GM08714 (cell line): ENCODE results near the gene GPR176.
"Not testable (repeated sequence)": the region's sequence is repeated elsewhere in the genome, so short reads cannot be mapped to it uniquely, and the experiment has no call there.

Experiments
- H3K4me3 ChIP-seq: fragments of 200-500 bp; sonication (Bioruptor generic); 2 replicates; pipeline ENCODE4 v1.5.1; 2014; ENCODE audit warnings: mild to moderate bottlenecking, low read length, inconsistent platforms
- ZNF274 ChIP-seq: IDR thresholded peaks from 2 replicates; pipeline ENCODE4 v1.6.1; 2012; ENCODE audit warnings: mild to moderate bottlenecking, low read depth, low read length

GPR176 gene

DNA sequence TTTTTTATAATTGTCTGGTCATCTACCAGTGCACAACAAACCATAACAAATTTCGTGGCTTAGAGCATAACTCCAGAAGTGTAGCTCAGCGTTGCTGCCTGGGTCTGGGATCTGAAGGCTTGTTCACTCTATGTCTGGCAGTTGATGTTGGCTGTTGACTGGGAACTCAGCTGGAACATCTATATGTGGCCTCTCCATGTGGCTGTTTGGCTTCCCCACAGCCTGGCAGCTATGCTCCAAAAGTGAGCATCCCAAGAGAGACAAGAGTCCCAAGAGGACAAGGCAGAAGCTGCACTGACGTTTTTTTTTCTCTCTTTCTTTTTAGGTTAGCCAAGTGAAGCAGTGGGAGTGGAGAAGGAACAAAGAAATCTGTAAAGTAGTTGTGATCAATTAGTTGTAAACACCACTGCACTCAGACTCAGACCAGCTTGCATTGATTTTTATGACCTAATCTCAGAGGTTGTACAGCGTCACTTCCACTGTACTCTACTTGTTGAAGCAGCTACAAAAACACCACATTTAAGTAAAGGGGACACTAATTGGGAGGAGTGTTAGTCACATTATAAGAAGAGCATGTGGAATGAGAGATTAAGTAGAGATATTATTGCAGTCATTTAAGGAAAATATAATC, 2.5 kb upstream of the GPR176 start:
- H3K4me3 ChIP-seq = no peak overlapping the region

DNA sequence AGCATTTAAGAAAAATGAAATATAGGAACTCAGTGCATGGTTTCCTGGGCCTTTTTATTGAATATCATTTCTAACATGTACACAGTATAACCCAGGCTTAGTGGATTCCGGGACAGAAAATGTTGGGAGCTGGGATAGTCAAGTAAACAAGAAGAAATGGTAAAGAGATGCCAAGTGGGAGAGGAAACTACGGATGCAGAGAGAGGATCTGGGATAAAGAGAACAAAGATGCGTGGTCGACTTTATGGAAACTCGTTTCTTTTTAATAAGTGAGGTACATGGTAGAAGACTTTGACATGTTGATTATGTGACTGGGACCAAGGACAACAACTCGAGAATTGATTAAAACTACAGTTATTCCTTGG, 1.2 kb upstream of the GPR176 start:
- H3K4me3 ChIP-seq = peak overlapping the region; percentile 87
- TF ChIP-seq ZNF274 = no peak

More for the DNA sequence above, 2.5 kb upstream of the GPR176 start:
- TF ChIP-seq ZNF274 = no peak

DNA sequence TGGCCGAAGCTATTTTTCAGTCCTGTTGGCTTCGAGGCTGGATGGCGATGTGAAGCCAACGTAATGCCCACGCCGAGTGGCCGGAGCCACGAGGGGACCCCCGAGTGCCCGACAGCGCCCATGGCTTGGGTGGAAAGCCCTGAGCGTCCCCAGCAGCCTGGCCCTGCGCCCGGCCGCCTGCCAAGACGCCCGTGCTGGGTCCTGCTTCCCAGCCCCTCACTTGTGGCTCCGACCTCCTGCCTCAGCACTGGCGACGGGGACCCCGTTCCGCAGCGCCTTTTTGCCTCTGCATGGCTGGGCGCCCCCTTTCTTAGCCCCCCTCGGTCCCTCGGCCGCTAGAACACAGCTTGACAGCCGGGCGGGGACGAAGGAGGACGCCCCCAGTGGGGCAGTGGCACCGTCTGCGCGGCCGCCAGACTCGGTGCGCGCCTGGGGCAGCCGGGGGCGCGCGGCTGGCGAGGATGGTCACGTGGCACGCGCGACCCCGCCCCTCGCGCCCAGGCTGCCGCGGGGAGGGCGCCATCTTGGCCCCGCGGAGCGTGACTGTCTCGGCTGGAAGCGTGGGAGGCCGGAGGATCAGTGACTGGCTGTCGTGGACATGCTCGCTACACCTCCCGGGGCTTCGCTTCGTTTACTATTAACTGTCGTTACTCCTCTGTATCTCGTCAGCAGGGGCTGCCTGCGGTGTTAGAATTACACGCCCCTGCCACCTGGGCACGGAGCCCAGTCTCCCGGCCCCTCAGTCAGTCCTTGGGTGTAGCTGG, 626 bp upstream of the GPR176 start:
- no peak for TF ChIP-seq ZNF274
- H3K4me3 ChIP-seq = peak overlapping the region; percentile 87

DNA sequence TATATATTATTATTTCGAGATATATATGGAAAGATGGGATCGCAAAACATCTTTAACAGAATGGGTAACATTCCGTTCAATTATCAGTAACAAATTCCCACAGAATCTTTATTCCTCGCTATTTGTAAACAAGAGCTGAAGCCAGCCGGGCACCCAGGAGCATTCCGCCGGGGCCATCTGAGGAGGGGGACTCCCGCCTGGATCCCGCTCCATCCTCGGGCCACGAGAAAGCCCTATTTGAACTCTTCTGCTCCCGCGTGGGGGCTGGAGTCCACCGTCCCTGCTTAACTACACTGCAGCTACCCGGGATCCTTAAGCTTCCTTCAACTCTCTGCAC, 687 bp downstream of the GPR176 start:
- TF ChIP-seq ZNF274 = no peak
- H3K4me3 ChIP-seq = peak overlapping the region; percentile 87; the same call in 1 of the 2 replicates

DNA sequence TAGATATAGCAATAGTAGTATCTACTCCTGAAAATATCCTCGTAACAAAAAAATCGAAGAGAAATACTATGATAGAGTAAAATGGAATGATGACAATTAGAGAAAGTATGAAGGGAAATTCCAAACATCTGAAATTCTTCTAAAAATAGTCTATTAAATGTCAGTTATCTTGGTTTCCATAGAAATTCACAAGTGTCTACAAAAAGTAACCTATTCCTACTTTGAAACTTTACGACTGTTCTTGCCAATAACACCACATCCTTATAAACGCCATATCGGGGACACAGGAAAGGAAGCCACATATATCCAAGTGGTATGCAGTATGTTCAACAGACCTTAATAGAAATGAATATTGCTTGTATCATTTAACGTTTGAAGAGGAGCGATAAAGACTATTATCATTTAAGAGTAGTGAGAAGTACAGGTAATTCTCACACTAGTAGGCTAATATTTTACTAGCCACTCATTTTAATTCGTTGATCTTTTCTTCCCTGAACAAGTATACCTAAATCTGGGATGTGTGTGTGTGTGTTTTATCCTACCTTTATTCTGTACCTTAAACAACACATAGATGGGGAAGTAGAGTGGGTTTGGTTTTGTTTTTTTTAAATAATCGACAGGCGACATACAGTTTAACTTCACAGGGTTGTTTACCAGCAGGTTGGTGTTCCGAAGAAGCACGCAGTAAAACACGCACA, 1.2 kb downstream of the GPR176 start:
- no peak for TF ChIP-seq ZNF274
- H3K4me3 ChIP-seq = no peak overlapping the region

DNA sequence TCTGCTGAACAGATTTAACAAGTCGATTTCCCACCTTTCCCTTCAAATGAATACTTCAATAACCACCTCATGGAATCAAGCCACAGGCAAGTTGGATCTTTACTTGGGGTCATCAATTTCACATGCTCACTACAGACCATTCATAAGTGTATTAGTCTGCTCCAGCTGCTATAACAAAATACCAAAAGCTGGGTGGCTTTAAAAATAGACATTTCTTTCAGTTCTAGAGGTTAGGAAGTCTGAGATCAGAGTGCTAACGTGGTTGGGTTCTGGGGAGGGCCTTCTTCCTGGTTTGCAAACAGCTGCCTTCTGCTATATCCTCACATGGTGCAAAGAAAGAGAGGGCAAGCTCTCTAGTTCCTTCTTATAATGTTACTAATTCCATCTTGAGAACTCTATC, 5.1 kb downstream of the GPR176 start:
- H3K4me3 ChIP-seq = no peak overlapping the region
- no peak for TF ChIP-seq ZNF274

DNA sequence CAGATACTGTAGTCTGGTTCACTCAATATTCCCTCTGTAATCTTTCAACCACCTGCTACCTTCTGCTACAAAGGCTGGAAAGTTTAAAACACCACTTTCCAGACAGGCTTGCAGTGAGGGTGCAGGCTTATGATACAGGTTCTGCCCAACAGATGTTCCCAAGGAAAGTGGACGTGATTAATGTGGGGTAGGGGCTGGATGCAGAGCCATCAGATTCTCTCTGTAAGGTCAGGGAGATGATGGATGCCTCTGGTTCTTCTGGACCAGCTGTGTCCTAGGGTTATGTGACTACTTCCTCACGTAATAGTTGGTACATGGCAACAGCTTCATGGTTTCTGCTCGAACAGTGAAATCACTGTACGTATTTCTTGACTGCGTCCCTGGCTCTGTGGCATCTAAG, 11.1 kb downstream of the GPR176 start:
- TF ChIP-seq ZNF274 = no peak
- no peak overlapping the region for H3K4me3 ChIP-seq

DNA sequence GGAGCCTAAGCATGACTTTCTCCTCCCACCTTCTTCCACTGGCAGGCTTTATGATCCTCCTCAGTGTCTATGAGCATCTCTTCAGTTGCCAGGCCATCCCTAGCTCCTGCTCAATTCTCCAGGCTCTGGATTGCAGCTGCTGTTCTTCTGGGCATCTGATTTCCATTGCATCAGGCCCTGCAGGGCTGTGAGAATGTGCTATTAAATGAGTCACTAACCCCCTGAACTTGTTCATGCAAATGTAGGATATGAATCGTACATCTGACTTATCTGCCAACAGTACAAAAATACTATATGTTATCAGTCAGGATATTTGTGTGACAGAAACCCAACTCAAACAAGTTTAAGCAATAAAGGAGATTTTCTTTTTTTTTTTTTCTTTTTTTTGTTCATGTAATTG, 11.9 kb downstream of the GPR176 start:
- no peak overlapping the region for H3K4me3 ChIP-seq
- TF ChIP-seq ZNF274 = no peak

DNA sequence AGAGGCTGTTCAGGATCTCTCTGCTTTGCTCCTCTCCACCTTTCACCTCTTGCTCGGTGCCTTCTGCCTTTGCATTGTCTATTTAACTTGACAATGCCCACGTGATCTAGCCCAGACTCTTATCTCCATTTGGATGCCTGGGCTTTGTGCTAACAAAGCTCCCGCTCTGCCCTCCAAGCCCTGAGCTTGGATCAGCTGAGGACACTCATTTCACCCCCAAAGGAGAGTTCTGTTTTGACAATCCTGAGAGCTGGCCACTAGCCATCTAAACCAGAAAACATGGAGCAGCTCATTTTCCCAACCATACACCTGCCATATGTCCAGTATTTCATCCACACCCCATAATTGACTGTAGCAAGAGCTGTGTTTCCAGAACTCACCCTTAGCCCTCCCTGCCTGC, 12.8 kb downstream of the GPR176 start:
- no peak for TF ChIP-seq ZNF274
- no peak overlapping the region for H3K4me3 ChIP-seq

DNA sequence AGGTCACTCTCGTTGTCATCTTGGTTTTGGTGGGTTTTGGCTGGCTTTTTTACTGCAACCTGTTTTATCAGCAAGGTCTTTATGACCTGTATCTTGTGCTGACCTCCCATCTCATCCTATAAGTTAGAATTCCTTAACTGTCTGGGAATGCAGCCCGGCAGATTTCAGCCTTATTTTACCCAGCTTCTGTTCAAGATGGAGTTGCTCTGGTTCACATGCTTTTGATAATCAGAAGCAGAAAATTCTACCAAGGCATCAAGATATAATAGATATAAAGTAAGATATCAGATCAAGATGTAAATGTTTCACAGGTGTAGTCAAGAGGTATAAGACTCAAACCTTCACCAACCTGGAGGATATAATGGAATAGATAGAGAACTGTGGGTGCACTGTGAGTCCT, 16.0 kb downstream of the GPR176 start:
- TF ChIP-seq ZNF274 = no peak
- no peak overlapping the region for H3K4me3 ChIP-seq

DNA sequence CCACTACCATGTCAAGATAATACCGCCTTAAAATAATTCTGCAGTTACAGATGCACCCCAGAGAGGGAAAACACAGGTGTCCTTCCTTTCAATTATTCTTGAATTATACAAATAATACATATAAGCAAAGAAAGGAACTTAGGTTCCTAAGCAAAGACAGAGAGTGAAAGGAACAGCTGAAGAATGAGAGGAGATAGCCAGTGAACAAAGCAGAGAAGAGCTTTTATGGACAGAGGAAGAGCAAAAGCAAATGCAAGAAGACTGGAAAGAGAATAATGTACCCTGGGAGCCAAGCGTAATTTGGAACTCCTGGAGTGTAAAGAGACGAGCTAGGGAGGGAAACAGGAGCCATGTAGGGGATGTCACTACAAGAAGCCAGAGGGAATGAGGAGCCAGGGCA, 21.7 kb downstream of the GPR176 start:
- no peak overlapping the region for H3K4me3 ChIP-seq
- no peak for TF ChIP-seq ZNF274

DNA sequence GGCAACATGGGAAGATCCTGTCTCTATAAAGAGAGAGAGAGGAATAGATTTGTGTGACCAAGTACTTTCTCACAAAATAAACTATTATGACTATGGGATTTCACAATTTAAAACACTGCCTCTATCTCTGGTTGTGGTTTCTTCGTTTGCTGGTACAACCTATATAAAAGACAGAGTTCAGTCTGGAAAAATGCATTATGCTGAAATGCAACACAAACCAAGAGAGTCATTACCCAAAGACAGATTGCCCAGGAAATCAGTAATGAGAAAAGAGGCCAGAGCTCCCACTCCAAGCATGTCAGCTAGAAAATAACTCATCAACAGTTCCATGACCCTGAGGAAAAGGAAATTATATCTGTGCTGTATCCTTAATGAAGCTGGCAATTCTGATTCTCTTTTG, 23.2 kb downstream of the GPR176 start:
- TF ChIP-seq ZNF274 = no peak
- H3K4me3 ChIP-seq = no peak overlapping the region

DNA sequence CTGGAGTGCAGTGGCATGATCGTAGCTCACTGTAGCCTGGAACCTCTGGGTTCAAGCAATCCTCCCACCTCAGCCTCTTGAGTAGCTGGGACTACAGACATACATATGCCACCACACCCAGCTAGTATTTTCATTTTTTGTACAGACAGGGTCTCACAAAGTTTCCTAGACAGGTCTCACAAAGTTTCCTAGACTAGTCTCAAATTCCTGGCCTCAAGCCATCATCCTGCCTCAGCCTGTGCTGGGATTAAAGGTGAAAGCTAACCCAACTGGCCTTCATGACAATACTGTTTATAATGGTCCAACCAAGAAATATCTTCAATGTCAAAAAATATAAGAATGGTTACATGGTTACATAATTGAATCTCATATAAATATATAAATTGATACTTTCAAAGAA, 24.0 kb downstream of the GPR176 start:
- H3K4me3 ChIP-seq = no peak overlapping the region
- TF ChIP-seq ZNF274 = no peak

DNA sequence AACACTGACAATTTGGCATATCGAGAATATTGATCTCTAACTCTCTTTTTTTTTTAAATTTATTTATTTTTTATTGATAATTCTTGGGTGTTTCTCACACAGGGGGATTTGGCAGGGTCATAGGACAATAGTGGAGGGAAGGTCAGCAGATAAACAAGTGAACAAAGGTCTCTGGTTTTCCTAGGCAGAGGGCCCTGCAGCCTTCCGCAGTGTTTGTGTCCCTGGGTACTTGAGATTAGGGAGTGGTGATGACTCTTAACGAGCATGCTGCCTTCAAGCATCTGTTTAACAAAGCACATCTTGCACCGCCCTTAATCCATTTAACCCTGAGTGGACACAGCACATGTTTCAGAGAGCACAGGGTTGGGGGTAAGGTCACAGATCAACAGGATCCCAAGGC, 27.0 kb downstream of the GPR176 start:
- H3K4me3 ChIP-seq = not testable (repeated sequence)

DNA sequence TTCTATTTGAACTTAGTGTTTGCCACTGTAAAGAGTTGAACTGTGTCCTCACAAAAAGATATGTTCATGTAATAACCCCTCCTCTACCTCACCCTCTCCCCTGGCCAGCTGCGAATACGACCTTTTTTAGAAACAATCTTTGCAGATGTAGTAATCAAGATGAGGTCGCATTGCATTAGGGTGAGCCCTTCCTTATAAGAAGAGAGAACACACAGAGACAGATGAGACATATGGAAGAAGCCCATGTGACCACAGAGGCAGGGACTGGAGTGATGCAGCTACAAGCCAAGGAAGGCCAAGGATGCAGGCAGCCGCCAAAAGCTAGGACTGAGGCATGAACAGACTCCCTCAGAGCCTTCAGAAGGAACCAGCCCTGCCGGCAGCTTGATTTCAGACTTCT, 27.6 kb downstream of the GPR176 start:
- H3K4me3 ChIP-seq = no peak overlapping the region
- TF ChIP-seq ZNF274 = no peak

DNA sequence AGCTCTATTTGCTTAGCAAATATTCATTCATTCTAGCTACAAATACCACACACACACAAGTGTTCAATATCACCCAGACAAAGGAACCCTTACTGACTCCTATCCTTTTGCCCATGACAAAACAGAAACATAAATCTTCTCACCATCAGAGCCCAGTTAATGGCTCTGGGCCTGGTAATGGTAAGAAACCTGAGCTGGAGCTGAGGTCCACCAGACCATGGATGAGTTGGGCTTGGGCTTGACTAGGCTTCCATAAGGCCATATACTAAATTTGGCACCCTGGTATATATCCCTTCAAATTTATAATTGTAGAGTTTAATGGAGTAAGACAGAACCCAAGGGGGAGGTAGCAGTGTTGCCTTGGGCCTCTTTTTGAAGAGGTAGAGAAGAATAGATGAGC, 29.4 kb downstream of the GPR176 start:
- H3K4me3 ChIP-seq = no peak overlapping the region
- no peak for TF ChIP-seq ZNF274
